Sigmoid colon (tissue), 7 donors: ENCODE data around the gene ATG101. TPM values are rescaled to one million over a fixed set of nuclear protein-coding genes. Genes with fewer than 3 reads are reported as not detected.
A peak's percentile ranks its signal among the peaks of the same experiment; 100 is the strongest.

Experiments
- DNase-seq: peaks from one replicate; pipeline ENCODE4 v3.0.0-alpha.2; 2019
- H3K27ac ChIP-seq, 4 donors: fragments of 200-600 bp; sonication (generic); one replicate each; pipeline ENCODE4 v1.5.1; 2016 to 2019; ENCODE audit warnings: mild to moderate bottlenecking in 1 of 4
- H3K27me3 ChIP-seq, 3 donors: fragments of 200-600 bp; sonication (generic); one replicate each; pipeline ENCODE4 v1.5.1; 2019; ENCODE audit warnings: mild to moderate bottlenecking in 1 of 3
- H3K36me3 ChIP-seq, 4 donors: fragments of 200-600 bp; sonication (generic); one replicate each; pipeline ENCODE4 v1.5.1; 2016 to 2019
- H3K4me1 ChIP-seq, 4 donors: fragments of 200-600 bp; sonication (generic); one replicate each; pipeline ENCODE4 v1.5.1; 2017 to 2019
- H3K4me3 ChIP-seq, 4 donors: fragments of 200-600 bp; sonication (generic); one replicate each; pipeline ENCODE4 v1.5.1; 2017 to 2019; ENCODE audit warnings: mild to moderate bottlenecking in 2 of 4, moderate library complexity in 1 of 4
- H3K9me3 ChIP-seq, 4 donors: fragments of 200-600 bp in 3 of 4; sonication (generic) in 3 of 4; one replicate each; pipeline versions ENCODE4 v1.5.1 to v1.6.1; 2013 to 2019
- CTCF ChIP-seq, 4 experiments: fragments of 450-650 bp in 3 of 4; fragments of 200-600 bp in 1 of 4; IDR thresholded peaks; one replicate each; pipeline ENCODE4 v1.5.1; 2016 to 2019; ENCODE audit warnings: antibody characterized with exemption in 4 of 4, mild to moderate bottlenecking in 3 of 4, moderate library complexity in 2 of 4
- EP300 ChIP-seq, 4 donors: sonication (generic); formaldehyde crosslinking; IDR thresholded peaks; one replicate each; pipeline ENCODE4 v1.6.1; 2017; ENCODE audit warnings: antibody characterized with exemption in 4 of 4
- POLR2A ChIP-seq, 2 donors: fragments of 450-650 bp; IDR thresholded peaks; one replicate each; pipeline ENCODE4 v1.6.1; 2016; ENCODE audit warnings: antibody characterized with exemption in 2 of 2, mild to moderate bottlenecking in 2 of 2, moderate library complexity in 2 of 2
- POLR2AphosphoS5 ChIP-seq, 4 donors: sonication (generic); formaldehyde crosslinking; IDR thresholded peaks; one replicate each; pipeline ENCODE4 v1.6.1; 2017; ENCODE audit warnings: antibody characterized with exemption in 4 of 4
- WGBS, 2 donors: extraction: QIAGEN DNeasy Blood & Tissue Kit; methylation state at CpG; one replicate each; pipeline ENCODE4 v1.1.7; 2013; 5-methylcytosine and 5-hydroxymethylcytosine counted together
- intact Hi-C: fragments of 100-400 bp; cut with DNase I; formaldehyde crosslinking; loops from one replicate; pipeline ENCODE4 v1.15.1; 2023
- polyA plus RNA-seq, 3 donors: library from polyadenylated mRNA; stranded (reverse); fragments of 200-250 nt; gene quantifications; one replicate each; pipeline ENCODE4 v1.2.3, GENCODE V29; 2013
- total RNA-seq, 4 donors: library from RNA; depleted of rRNA; stranded (reverse); fragments of >200 nt; gene quantifications; one replicate each; pipeline ENCODE4 v1.1.0, GENCODE V29; 2016
- donor health status: healthy with polysubstance abuse.
- donor health status: Bipolar disorder and iron deficiency.
- donor health status: healthy.

Gene ATG101
- total and polyA plus RNA-seq, 7 donors: 30.2 to 64.5 (median 48.7) TPM

- intact Hi-C loops: no loop called here
- 67 to 89% methylated on average over 7 of the region's 7 CpGs for WGBS, 2 donors
These were observed 53.1 kb downstream of the ATG101 start for GRCh38 chr12:52122904-52123303.

GRCh38 chr12:52123487-52124186, 53.9 kb downstream of the ATG101 start:
- H3K27ac ChIP-seq: no peak overlapping the region
- H3K9me3 ChIP-seq: no peaks in the 10 kb centered on the region
- TF ChIP-seq POLR2AphosphoS5 (IDR thresholded peaks at IDR 0.05) (no peak), EP300 (IDR thresholded peaks at IDR 0.05) (no peak), CTCF (IDR thresholded peaks at IDR 0.05) (no peak), POLR2A (IDR thresholded peaks at IDR 0.05) (no peak)
- 75 to 80% methylated on average over 8 of the region's 8 CpGs for WGBS, 2 donors
- H3K4me1 ChIP-seq: peaks cover 0 to 7% (median 3%) of the 10 kb centered on the region in 4 donors
- intact Hi-C loops: no loop called here
- H3K27me3 ChIP-seq: peaks cover 0 to 25% (median 7%) of the 10 kb centered on the region in 3 donors
- DNase-seq: no peak
- H3K4me3 ChIP-seq: no peak overlapping the region
- no peaks in the 10 kb centered on the region for H3K36me3 ChIP-seq

More at GRCh38 chr12:52122904-52123303, 53.1 kb downstream of the ATG101 start:
- Histone ChIP-seq H3K9me3 (no peaks in the 10 kb centered on the region), H3K27ac (no peak overlapping the region), H3K4me3 (no peak overlapping the region), H3K4me1 (peaks cover 0 to 7% (median 3%) of the 10 kb centered on the region in 4 donors), H3K36me3 (no peaks in the 10 kb centered on the region), H3K27me3 (peaks cover 0 to 25% (median 7%) of the 10 kb centered on the region in 3 donors)
- TF ChIP-seq CTCF (IDR thresholded peaks at IDR 0.05) (no peak), EP300 (IDR thresholded peaks at IDR 0.05) (no peak)
- DNase-seq: no peak

- TF ChIP-seq POLR2AphosphoS5 (IDR thresholded peaks at IDR 0.05): no peak
- no peak for TF ChIP-seq POLR2A (IDR thresholded peaks at IDR 0.05)
- no peak for TF ChIP-seq EP300 (IDR thresholded peaks at IDR 0.05)
- TF ChIP-seq CTCF (IDR thresholded peaks at IDR 0.05): no peak
- Histone ChIP-seq H3K27ac (no peak overlapping the region), H3K27me3 (peaks cover 0 to 13% (median 7%) of the 10 kb centered on the region in 3 donors), H3K4me3 (no peak overlapping the region), H3K9me3 (no peaks in the 10 kb centered on the region), H3K4me1 (peaks cover 0 to 7% (median 3%) of the 10 kb centered on the region in 4 donors), H3K36me3 (no peaks in the 10 kb centered on the region)
- intact Hi-C loops: no loop called here
- WGBS, 2 donors: 90 to 93% methylated on average over 6 of the region's 6 CpGs
- no peak for DNase-seq
These were observed 55.7 kb downstream of the ATG101 start for GRCh38 chr12:52125476-52125900.

GRCh38 chr12:52126050-52126604, 56.3 kb downstream of the ATG101 start:
- WGBS, 2 donors: 82 to 89% methylated on average over 2 of the region's 2 CpGs
- Histone ChIP-seq H3K27ac (peak overlapping the region in 2 of 4 donors; percentile 1 to 38), H3K4me3 (no peak overlapping the region), H3K36me3 (no peaks in the 10 kb centered on the region), H3K9me3 (no peaks in the 10 kb centered on the region), H3K4me1 (peaks cover 0 to 7% (median 3%) of the 10 kb centered on the region in 4 donors), H3K27me3 (peaks cover 0 to 13% (median 6%) of the 10 kb centered on the region in 3 donors)
- intact Hi-C loops: no loop called here
- DNase-seq: no peak
- TF ChIP-seq CTCF (IDR thresholded peaks at IDR 0.05) (no peak), EP300 (IDR thresholded peaks at IDR 0.05) (no peak), POLR2A (IDR thresholded peaks at IDR 0.05) (no peak), POLR2AphosphoS5 (IDR thresholded peaks at IDR 0.05) (no peak)

Other genes with a start within 250 kb of the ATG101 start
- under 1 TPM in 2 of 4 donors, not detected in 2; 0.28 to 0.36 TPM for gene FIGNL2, start 221.3 kb upstream of the ATG101 start, total RNA-seq
- under 1 TPM in 1 of 3 donors, not detected in 2; 0.36 TPM for gene FIGNL2, start 221.3 kb upstream of the ATG101 start, polyA plus RNA-seq
- not detected for gene ANKRD33, start 181.9 kb upstream of the ATG101 start, total RNA-seq
- gene ANKRD33, start 181.9 kb upstream of the ATG101 start, polyA plus RNA-seq: under 1 TPM in 1 of 3 donors, not detected in 2; 0.16 TPM
- gene ACVRL1, start 162.5 kb upstream of the ATG101 start, total RNA-seq: 100 to 1,000 TPM in 1 of 4 donors, 10 to 100 TPM in 3; 63.0 to 113 (median 70.9) TPM
- gene ACVRL1, start 162.5 kb upstream of the ATG101 start, polyA plus RNA-seq: 10 to 100 TPM; 12.5 to 83.6 (median 24.6) TPM
- gene ACVR1B, start 118.3 kb upstream of the ATG101 start, total RNA-seq: 1 to 10 TPM; 7.2 to 9.8 (median 8.6) TPM
- 10 to 100 TPM; 10.8 to 30.7 (median 11.1) TPM for gene ACVR1B, start 118.3 kb upstream of the ATG101 start, polyA plus RNA-seq
- gene TAMALIN, start 63.0 kb upstream of the ATG101 start, total RNA-seq: 10 to 100 TPM in 2 of 4 donors, 1 to 10 TPM in 2; 9.2 to 11.1 (median 10.1) TPM
- gene TAMALIN, start 63.0 kb upstream of the ATG101 start, polyA plus RNA-seq: 10 to 100 TPM in 1 of 3 donors, 1 to 10 TPM in 2; 4.2 to 17.0 (median 4.9) TPM
- 100 to 1,000 TPM in 3 of 4 donors, 10 to 100 TPM in 1; 41.7 to 276 (median 167) TPM for gene NR4A1, start 18.5 kb upstream of the ATG101 start, total RNA-seq
- 10 to 100 TPM; 31.2 to 65.9 (median 45.0) TPM for gene NR4A1, start 18.5 kb upstream of the ATG101 start, polyA plus RNA-seq
- 1 to 10 TPM in 2 of 4 donors, under 1 TPM in 1, not detected in 1; 0.41 to 5.7 (median 1.2) TPM for gene SMIM41, start 9.7 kb downstream of the ATG101 start, total RNA-seq
- gene SMIM41, start 9.7 kb downstream of the ATG101 start, polyA plus RNA-seq: under 1 TPM in 1 of 3 donors, not detected in 2; 0.61 TPM
- gene KRT80, start 122.0 kb downstream of the ATG101 start, total RNA-seq: not detected
- gene KRT80, start 122.0 kb downstream of the ATG101 start, polyA plus RNA-seq: under 1 TPM in 2 of 3 donors, not detected in 1; under 0.01 to 0.34 TPM
- gene KRT7, start 163.3 kb downstream of the ATG101 start, total RNA-seq: 1 to 10 TPM in 1 of 4 donors, under 1 TPM in 1, not detected in 2; 0.27 to 3.2 TPM
- 10 to 100 TPM in 1 of 3 donors, 1 to 10 TPM in 2; 1.2 to 12.0 (median 2.4) TPM for gene KRT7, start 163.3 kb downstream of the ATG101 start, polyA plus RNA-seq
- gene KRT86, start 204.7 kb downstream of the ATG101 start, total RNA-seq: not detected
- under 1 TPM in 2 of 3 donors, not detected in 1; 0.25 to 0.60 TPM for gene KRT86, start 204.7 kb downstream of the ATG101 start, polyA plus RNA-seq
- gene KRT81, start 221.6 kb downstream of the ATG101 start, total RNA-seq: under 1 TPM in 1 of 4 donors, not detected in 3; 0.14 TPM
- under 1 TPM in 1 of 3 donors, not detected in 2; 0.17 TPM for gene KRT81, start 221.6 kb downstream of the ATG101 start, polyA plus RNA-seq